GM23248 (cell line): Measurements from ENCODE around the gene FZD4.

ENCODE experiments used
- EZH2 ChIP-seq: fragments of 200-600 bp; sonication (generic); IDR thresholded peaks from 2 replicates; pipeline ENCODE4 v1.6.1; 2018; ENCODE audit warnings: antibody characterized with exemption, mild to moderate bottlenecking; ENCODE audit not compliant: insufficient read depth, poor library complexity, severe bottlenecking
- EZH2phosphoT487 ChIP-seq: fragments of 200-600 bp; sonication (generic); IDR thresholded peaks from 2 replicates; pipeline ENCODE4 v1.6.1; 2018; ENCODE audit warnings: antibody characterized with exemption, moderate library complexity, mild to moderate bottlenecking, low read depth; ENCODE audit not compliant: insufficient read depth

DNA sequence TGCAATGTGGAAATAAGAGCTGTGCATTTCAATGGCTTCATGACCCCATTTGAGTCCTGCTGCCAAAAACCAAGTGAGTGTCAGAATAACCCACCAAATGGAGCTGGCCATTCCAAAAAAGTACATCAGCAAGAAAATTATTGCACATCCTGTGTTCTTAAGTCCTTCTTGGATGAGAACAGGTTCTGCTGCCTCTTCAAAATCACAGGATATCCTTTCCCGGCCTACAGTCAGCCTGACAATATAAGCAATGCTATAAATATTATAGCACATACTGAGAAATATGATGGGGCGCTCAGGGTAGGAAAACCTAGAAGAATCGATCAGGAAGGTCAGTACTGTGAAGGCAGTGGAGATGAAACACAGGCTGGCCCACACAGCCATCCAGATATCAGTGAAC, 3.5 kb downstream of the FZD4 start:
- TF ChIP-seq EZH2 (no peak), EZH2phosphoT487 (no peak)
